H9 (cell line): ENCODE measurements around the gene KRT1. TPM values are rescaled to one million over a fixed set of nuclear protein-coding genes. Genes with fewer than 3 reads are reported as not detected.

Experiments used
- DNase-seq: peaks from one replicate; pipeline ENCODE4 v3.0.0-alpha.2; 2017
- H2AFZ ChIP-seq: one replicate; pipeline ENCODE4 v1.6.1; 2013; ENCODE audit warnings: mild to moderate bottlenecking, low read length, control low read depth, moderate library complexity
- H2AK5ac ChIP-seq: 2 replicates; pipeline ENCODE4 v1.6.1; 2013; ENCODE audit warnings: low read length, control low read depth, mixed read lengths; ENCODE audit not compliant: insufficient read length
- H2BK120ac ChIP-seq: one replicate; pipeline ENCODE4 v1.6.1; 2013; ENCODE audit warnings: low read depth, mild to moderate bottlenecking, low read length, control low read depth, inconsistent platforms; ENCODE audit not compliant: poor library complexity, severe bottlenecking
- H2BK12ac ChIP-seq: 2 replicates; pipeline ENCODE4 v1.6.1; 2013; ENCODE audit warnings: low read length, control low read depth, mixed read lengths, low read depth; ENCODE audit not compliant: insufficient read length
- H2BK15ac ChIP-seq: 2 replicates; pipeline ENCODE4 v1.6.1; 2013; ENCODE audit warnings: low read depth, low read length, control low read depth
- H2BK20ac ChIP-seq: one replicate; pipeline ENCODE4 v1.6.1; 2013; ENCODE audit warnings: low read depth, mild to moderate bottlenecking, low read length, control low read depth, inconsistent platforms; ENCODE audit not compliant: poor library complexity, severe bottlenecking
- H2BK5ac ChIP-seq: 2 replicates; pipeline ENCODE4 v1.6.1; 2013; ENCODE audit warnings: low read length, control low read depth, mixed read lengths; ENCODE audit not compliant: insufficient read length
- H3K14ac ChIP-seq: 2 replicates; pipeline ENCODE4 v1.6.1; 2013; ENCODE audit warnings: low read length, control low read depth; ENCODE audit not compliant: insufficient read depth
- H3K18ac ChIP-seq: 2 replicates; pipeline ENCODE4 v1.6.1; 2013; ENCODE audit warnings: low read depth, mild to moderate bottlenecking, mixed read lengths, low read length, control low read depth; ENCODE audit not compliant: insufficient read length
- H3K23ac ChIP-seq: 2 replicates; pipeline ENCODE4 v1.6.1; 2013; ENCODE audit warnings: low read length, control low read depth, mixed read lengths, low read depth; ENCODE audit not compliant: insufficient read length
- H3K23me2 ChIP-seq: 2 replicates; pipeline ENCODE4 v1.6.1; 2013; ENCODE audit warnings: low read depth, mild to moderate bottlenecking, mixed read lengths, low read length, control low read depth; ENCODE audit not compliant: insufficient read length, poor library complexity, severe bottlenecking
- H3K27ac ChIP-seq: 2 replicates; pipeline ENCODE4 v1.5.1; 2013; ENCODE audit warnings: low read length, control low read depth, mixed read lengths, low read depth; ENCODE audit not compliant: insufficient read length
- H3K27me3 ChIP-seq: 2 replicates; pipeline ENCODE4 v1.6.1; 2013; ENCODE audit warnings: low read length, control low read depth, inconsistent platforms; ENCODE audit not compliant: insufficient read depth
- H3K4ac ChIP-seq: 2 replicates; pipeline ENCODE4 v1.6.1; 2013; ENCODE audit warnings: low read depth, mild to moderate bottlenecking, control low read depth, inconsistent platforms, low read length, moderate library complexity
- H3K4me1 ChIP-seq: 2 replicates; pipeline ENCODE4 v1.6.1; 2013; ENCODE audit warnings: low read length, control low read depth, inconsistent platforms; ENCODE audit not compliant: insufficient read depth
- H3K4me2 ChIP-seq: 2 replicates; pipeline ENCODE4 v1.6.1; 2013; ENCODE audit warnings: low read length, control low read depth, mixed read lengths; ENCODE audit not compliant: insufficient read length, insufficient read depth
- H3K56ac ChIP-seq: 2 replicates; pipeline ENCODE4 v1.6.1; 2013; ENCODE audit warnings: low read depth, mild to moderate bottlenecking, mixed read lengths, low read length, control low read depth; ENCODE audit not compliant: insufficient read length
- H3K79me1 ChIP-seq: 2 replicates; pipeline ENCODE4 v1.6.1; 2013; ENCODE audit warnings: low read depth, mild to moderate bottlenecking, moderate library complexity, low read length, control low read depth, inconsistent platforms; ENCODE audit not compliant: insufficient read depth, poor library complexity, severe bottlenecking
- H3K79me2 ChIP-seq: 2 replicates; pipeline ENCODE4 v1.6.1; 2013; ENCODE audit warnings: low read length, control low read depth, inconsistent platforms; ENCODE audit not compliant: insufficient read depth
- H3K9ac ChIP-seq: 2 replicates; pipeline ENCODE4 v1.6.1; 2013; ENCODE audit warnings: low read length, control low read depth, mixed read lengths; ENCODE audit not compliant: insufficient read length; ENCODE audit errors: extremely low read depth
- H3K9me3 ChIP-seq: one replicate; pipeline ENCODE4 v1.6.1; 2013; ENCODE audit warnings: low read depth, low read length, inconsistent platforms; ENCODE audit not compliant: control insufficient read depth
- H3T11ph ChIP-seq: one replicate; pipeline ENCODE4 v1.6.1; 2013; ENCODE audit warnings: mild to moderate bottlenecking, low read length, control low read depth, inconsistent platforms
- H4K20me1 ChIP-seq: one replicate; pipeline ENCODE4 v1.6.1; 2013; ENCODE audit not compliant: control insufficient read depth, insufficient read length, insufficient read depth
- H4K5ac ChIP-seq: 2 replicates; pipeline ENCODE4 v1.6.1; 2013; ENCODE audit warnings: low read depth, mild to moderate bottlenecking, mixed read lengths, low read length, control low read depth; ENCODE audit not compliant: insufficient read length
- H4K8ac ChIP-seq: replicated peaks from 2 replicates; pipeline ENCODE4 v1.6.1; 2013; ENCODE audit warnings: low read length, control low read depth, mixed read lengths, low read depth; ENCODE audit not compliant: insufficient read length
- H4K91ac ChIP-seq: 2 replicates; pipeline ENCODE4 v1.6.1; 2013; ENCODE audit warnings: low read depth, mild to moderate bottlenecking, moderate library complexity, mixed read lengths, low read length, control low read depth; ENCODE audit not compliant: insufficient read length
- H3K27ac Mint-ChIP-seq, 3 experiments: 2 replicates in 2 of 3; 3 replicates in 1 of 3; pipeline ENCODE4 v1.8.0; 2020 to 2021; ENCODE audit warnings: mixed read lengths in 3 of 3, mild to moderate bottlenecking in 1 of 3, moderate library complexity in 1 of 3
- H3K27me3 Mint-ChIP-seq: 2 replicates; pipeline ENCODE4 v1.8.0; 2021; ENCODE audit warnings: low read depth, mild to moderate bottlenecking, moderate library complexity, mixed read lengths
- H3K36me3 Mint-ChIP-seq, 3 experiments: 2 replicates in 2 of 3; 3 replicates in 1 of 3; pipeline ENCODE4 v1.8.0; 2020 to 2021; ENCODE audit warnings: low read depth in 3 of 3, mixed read lengths in 3 of 3; ENCODE audit not compliant: insufficient read depth in 1 of 3
- H3K4me1 Mint-ChIP-seq, 2 experiments: 2 replicates each; pipeline ENCODE4 v1.8.0; 2020; ENCODE audit warnings: mixed read lengths in 2 of 2
- H3K4me3 Mint-ChIP-seq, 2 experiments: 2 replicates in 1 of 2; 3 replicates in 1 of 2; pipeline ENCODE4 v1.8.0; 2020 to 2021; ENCODE audit warnings: mild to moderate bottlenecking in 2 of 2, mixed read lengths in 2 of 2, moderate library complexity in 1 of 2
- H3K9me3 Mint-ChIP-seq, 2 experiments: 2 replicates in 1 of 2; 3 replicates in 1 of 2; pipeline ENCODE4 v1.8.0; 2020; ENCODE audit warnings: mild to moderate bottlenecking in 2 of 2, mixed read lengths in 2 of 2, moderate library complexity in 1 of 2
- CTCF ChIP-seq: fragments of 200-600 bp; sonication (generic); conservative IDR thresholded peaks from 3 replicates; pipeline ENCODE4 v1.8.0; 2021; ENCODE audit warnings: antibody characterized with exemption, mild to moderate bottlenecking
- WGBS: extraction: QIAGEN DNeasy Blood & Tissue Kit; methylation state at CpG from one replicate; pipeline ENCODE4 v1.1.7; 2013; ENCODE audit warnings: missing lambda C conversion rate, low lambda C conversion rate, mixed read lengths; ENCODE audit not compliant: insufficient read length; ENCODE audit errors: extremely low coverage; 5-methylcytosine and 5-hydroxymethylcytosine counted together
- total RNA-seq: library from RNA; stranded (reverse); gene quantifications from 2 replicates; pipeline ENCODE4 v1.2.1, GENCODE V29; 2021

KRT1 gene
- total RNA-seq, 1 experiment from 2014 or later: not detected

GRCh38 chr12:52714887-52715281, 34.7 kb upstream of the KRT1 start:
- Histone ChIP-seq H2AFZ (no peak overlapping the region), H3K27ac (no peak overlapping the region), H2BK20ac (no peak overlapping the region), H4K5ac (no peak overlapping the region), H2BK15ac (no peak overlapping the region), H3K27me3 (peaks cover 8% of the 10 kb centered on the region; the same call in 1 of the 2 replicates), H3K4me2 (no peak overlapping the region), H3K18ac (no peak overlapping the region), H2BK5ac (no peak overlapping the region), H4K91ac (no peak overlapping the region), H3K9me3 (no peaks in the 10 kb centered on the region), H3K23me2 (peaks cover 11% of the 10 kb centered on the region), H3K23ac (no peak overlapping the region), H3K4me1 (no peaks in the 10 kb centered on the region), H3K79me2 (no peaks in the 10 kb centered on the region), H3K14ac (no peak overlapping the region), H3K79me1 (no peaks in the 10 kb centered on the region), H2BK120ac (no peak overlapping the region), H3K9ac (no peak overlapping the region), H3T11ph (no peak overlapping the region), H2AK5ac (no peak overlapping the region), H3K56ac (no peak overlapping the region), H4K8ac (no peak overlapping the region), H3K4ac (no peak overlapping the region), H2BK12ac (no peak overlapping the region), H4K20me1 (no peaks in the 10 kb centered on the region)
- TF ChIP-seq CTCF: no peak
- WGBS: no CpG with 5 or more reads among the region's 4 CpGs
- Mint-ChIP-seq H3K4me3 (peak overlapping the region in 1 of 2 experiments; percentile 63; a peak in 3 of 5 replicates), H3K27me3 (peaks cover 58% of the 10 kb centered on the region), H3K36me3 (no peaks in the 10 kb centered on the region; a peak in 1 of 7 replicates), H3K4me1 (peaks cover 0 to 9% of the 10 kb centered on the region in 2 experiments; a peak in 2 of 4 replicates), H3K27ac (no peak overlapping the region), H3K9me3 (peaks cover 0 to 3% of the 10 kb centered on the region in 2 experiments; a peak in 1 of 5 replicates)
- DNase-seq: no peak
